PC-3 (cell line): ENCODE measurements around the gene ZNF835.

Experiments
- EZH2 ChIP-seq: fragments of 300-600 bp; sonication (generic); IDR thresholded peaks from one replicate; pipeline ENCODE4 v1.6.1; 2017; ENCODE audit warnings: antibody characterized with exemption, mild to moderate bottlenecking, low read length; ENCODE audit not compliant: unreplicated experiment
- EZH2phosphoT487 ChIP-seq: fragments of 300-600 bp; sonication (generic); IDR thresholded peaks from 2 replicates; pipeline ENCODE4 v1.6.1; 2018; ENCODE audit warnings: mild to moderate bottlenecking, antibody characterized with exemption, low read length, borderline replicate concordance
- TF ChIP-seq, protein P1 (sequence below): fragments of 300-600 bp; sonication (generic); conservative IDR thresholded peaks from 2 replicates; pipeline ENCODE4 v1.5.1; 2017; ENCODE audit warnings: antibody characterized with exemption, low read depth, mild to moderate bottlenecking, low read length

DNA sequence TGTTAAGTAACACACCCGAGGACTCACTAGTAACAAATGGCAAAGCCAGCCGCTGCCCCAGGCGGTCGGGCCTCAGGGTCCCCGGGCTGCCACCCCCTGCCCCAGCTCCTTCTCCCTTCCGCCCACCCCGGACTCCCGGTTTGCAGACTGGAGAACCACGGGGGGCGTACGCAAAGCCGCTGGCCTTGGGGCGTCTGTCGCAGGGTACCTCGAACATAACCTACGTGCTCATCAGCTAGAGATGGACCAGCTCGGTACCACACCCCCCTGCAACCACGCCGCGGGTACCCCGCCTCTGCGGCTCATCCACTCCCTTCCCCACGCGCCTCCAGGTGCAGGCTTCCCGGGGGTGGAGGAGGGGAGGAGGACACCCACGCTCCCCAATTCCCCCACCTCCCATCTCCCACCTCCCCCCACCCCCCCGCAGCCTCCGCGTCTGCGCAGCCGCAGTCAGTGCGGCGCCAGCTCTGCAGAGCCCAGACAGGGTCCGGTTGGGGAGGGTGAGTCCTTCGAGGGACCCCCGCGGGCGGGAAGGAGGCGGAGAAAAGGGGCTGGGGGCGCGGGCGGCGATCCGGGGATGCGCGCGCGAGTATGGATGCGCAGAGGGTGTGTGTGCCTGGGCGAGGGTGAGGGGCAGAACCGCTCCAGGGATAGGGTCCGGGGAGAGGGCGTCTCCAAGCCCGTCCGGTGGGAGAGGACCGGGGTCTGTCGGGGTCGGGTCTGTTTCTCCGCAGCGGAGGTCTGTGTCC, 28.7 kb downstream of the ZNF835 start, which contains the start of gene SMIM17:
- TF ChIP-seq, protein P1, sequence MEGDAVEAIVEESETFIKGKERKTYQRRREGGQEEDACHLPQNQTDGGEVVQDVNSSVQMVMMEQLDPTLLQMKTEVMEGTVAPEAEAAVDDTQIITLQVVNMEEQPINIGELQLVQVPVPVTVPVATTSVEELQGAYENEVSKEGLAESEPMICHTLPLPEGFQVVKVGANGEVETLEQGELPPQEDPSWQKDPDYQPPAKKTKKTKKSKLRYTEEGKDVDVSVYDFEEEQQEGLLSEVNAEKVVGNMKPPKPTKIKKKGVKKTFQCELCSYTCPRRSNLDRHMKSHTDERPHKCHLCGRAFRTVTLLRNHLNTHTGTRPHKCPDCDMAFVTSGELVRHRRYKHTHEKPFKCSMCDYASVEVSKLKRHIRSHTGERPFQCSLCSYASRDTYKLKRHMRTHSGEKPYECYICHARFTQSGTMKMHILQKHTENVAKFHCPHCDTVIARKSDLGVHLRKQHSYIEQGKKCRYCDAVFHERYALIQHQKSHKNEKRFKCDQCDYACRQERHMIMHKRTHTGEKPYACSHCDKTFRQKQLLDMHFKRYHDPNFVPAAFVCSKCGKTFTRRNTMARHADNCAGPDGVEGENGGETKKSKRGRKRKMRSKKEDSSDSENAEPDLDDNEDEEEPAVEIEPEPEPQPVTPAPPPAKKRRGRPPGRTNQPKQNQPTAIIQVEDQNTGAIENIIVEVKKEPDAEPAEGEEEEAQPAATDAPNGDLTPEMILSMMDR = no peak
- TF ChIP-seq EZH2 (no peak), EZH2phosphoT487 (no peak)
